ENCODE data around the gene CHMP3.

- TF ChIP-seq, protein P1, sequence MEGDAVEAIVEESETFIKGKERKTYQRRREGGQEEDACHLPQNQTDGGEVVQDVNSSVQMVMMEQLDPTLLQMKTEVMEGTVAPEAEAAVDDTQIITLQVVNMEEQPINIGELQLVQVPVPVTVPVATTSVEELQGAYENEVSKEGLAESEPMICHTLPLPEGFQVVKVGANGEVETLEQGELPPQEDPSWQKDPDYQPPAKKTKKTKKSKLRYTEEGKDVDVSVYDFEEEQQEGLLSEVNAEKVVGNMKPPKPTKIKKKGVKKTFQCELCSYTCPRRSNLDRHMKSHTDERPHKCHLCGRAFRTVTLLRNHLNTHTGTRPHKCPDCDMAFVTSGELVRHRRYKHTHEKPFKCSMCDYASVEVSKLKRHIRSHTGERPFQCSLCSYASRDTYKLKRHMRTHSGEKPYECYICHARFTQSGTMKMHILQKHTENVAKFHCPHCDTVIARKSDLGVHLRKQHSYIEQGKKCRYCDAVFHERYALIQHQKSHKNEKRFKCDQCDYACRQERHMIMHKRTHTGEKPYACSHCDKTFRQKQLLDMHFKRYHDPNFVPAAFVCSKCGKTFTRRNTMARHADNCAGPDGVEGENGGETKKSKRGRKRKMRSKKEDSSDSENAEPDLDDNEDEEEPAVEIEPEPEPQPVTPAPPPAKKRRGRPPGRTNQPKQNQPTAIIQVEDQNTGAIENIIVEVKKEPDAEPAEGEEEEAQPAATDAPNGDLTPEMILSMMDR (IDR thresholded peaks at IDR 0.05), result no peak
- TF ChIP-seq EZH2 (IDR thresholded peaks at IDR 0.05) (no peak), EZH2phosphoT487 (IDR thresholded peaks at IDR 0.05) (no peak)
These were observed 86.3 kb downstream of the CHMP3 start for GRCh38 chr2:86476918-86477317.

All from neural progenitor cell (in vitro differentiated cells).